HepG2 (cell line): Measurements from ENCODE around the gene CNTD1. TPM values are rescaled to one million over a fixed set of nuclear protein-coding genes. Genes with fewer than 3 reads are reported as not detected.
"Not testable (repeated sequence)": the region's sequence is repeated elsewhere in the genome, so short reads cannot be mapped to it uniquely, and the experiment has no call there.

ENCODE experiments used
- ATAC-seq: fragments of 200-7000 bp; cut with Tn5 transposase; 3 replicates; pipeline ENCODE4 v1.9.1; 2020; ENCODE audit warnings: mild to moderate bottlenecking, moderate library complexity
- BruUV-seq: library from RNA; stranded (reverse); fragments of 400-500 nt; replicated peaks from 2 replicates; lab custom pipeline; 2021; lab: Mats Ljungman, UMichigan
- CTCF ChIA-PET: fragments of 300-600 bp; formaldehyde crosslinking; extraction: SDS; loops from one replicate; lab custom pipeline; 2021; ENCODE audit warnings: low total read pairs, inconsistent platforms, low intra/inter-chr PET ratio; lab: Yijun Ruan, JAX
- POLR2A ChIA-PET: fragments of 350-600 bp; sonication (Branson Sonifier 250); formaldehyde crosslinking; loops from one replicate; lab custom pipeline; 2020; ENCODE audit warnings: antibody characterized with exemption, inconsistent platforms; lab: Yijun Ruan, JAX
- DNase-seq: peaks from one replicate; pipeline ENCODE4 v3.0.0-alpha.2; 2015; ENCODE audit warnings: low spot score
- FAIRE-seq: peaks from 3 replicates; lab custom pipeline; 2011; peaks lifted over from hg19 to GRCh38; lab: Jason Lieb, UNC
- H2AFZ ChIP-seq: one replicate; pipeline ENCODE4 v1.6.1; 2011; ENCODE audit warnings: low read length, inconsistent platforms
- H3K27ac ChIP-seq: fragments of 300-600 bp; 3 replicates; pipeline ENCODE4 v1.8.0; 2011; ENCODE audit warnings: mixed run types, mild to moderate bottlenecking, mixed read lengths, low read length, inconsistent platforms; ENCODE audit not compliant: insufficient read depth; ENCODE audit errors: extremely low read length
- H3K27me3 ChIP-seq, 2 experiments: fragments of 200-600 bp in 1 of 2; 2 replicates in 1 of 2; 3 replicates in 1 of 2; pipeline versions ENCODE4 v1.6.0 to v1.8.0; 2011; ENCODE audit warnings: low read length in 2 of 2, mild to moderate bottlenecking in 2 of 2, moderate library complexity in 2 of 2, inconsistent platforms in 1 of 2; ENCODE audit not compliant: insufficient read depth in 2 of 2, control insufficient read depth in 1 of 2
- H3K36me3 ChIP-seq, 2 experiments: fragments of 200-600 bp in 1 of 2; replicated peaks in 1 of 2; 2 replicates in 1 of 2; 3 replicates in 1 of 2; pipeline versions ENCODE4 v1.5.1 to v1.8.0; 2011; ENCODE audit warnings: low read length in 2 of 2, inconsistent platforms in 1 of 2; ENCODE audit not compliant: insufficient read depth in 2 of 2, control insufficient read depth in 1 of 2
- H3K4me1 ChIP-seq: 2 replicates; pipeline ENCODE4 v1.5.1; 2012; ENCODE audit warnings: low read length, inconsistent platforms; ENCODE audit not compliant: insufficient read depth
- H3K4me2 ChIP-seq: 2 replicates; pipeline ENCODE4 v1.6.0; 2011; ENCODE audit warnings: low read depth, low read length, inconsistent platforms
- H3K4me3 ChIP-seq, 3 experiments: fragments of 200-600 bp in 1 of 3; sonication (generic), shearing (Covaris generic) in 1 of 3; replicated peaks in 1 of 3; 2 replicates each; pipeline ENCODE4 v1.5.1; 2011 to 2016; ENCODE audit warnings: low read length in 3 of 3, inconsistent platforms in 2 of 3, low read depth in 2 of 3, mild to moderate bottlenecking in 2 of 3, control low read depth in 1 of 3, mixed read lengths in 1 of 3; ENCODE audit not compliant: insufficient read depth in 1 of 3
- H3K79me2 ChIP-seq: one replicate; pipeline ENCODE4 v1.6.1; 2011; ENCODE audit warnings: low read length, inconsistent platforms; ENCODE audit not compliant: insufficient read depth
- H3K9ac ChIP-seq: 2 replicates; pipeline ENCODE4 v1.6.0; 2011; ENCODE audit warnings: mild to moderate bottlenecking, low read depth, low read length, inconsistent platforms; ENCODE audit not compliant: insufficient read depth
- H3K9me3 ChIP-seq: 2 replicates; pipeline ENCODE4 v1.5.1; 2012; ENCODE audit warnings: mild to moderate bottlenecking, low read length
- H4K20me1 ChIP-seq: 2 replicates; pipeline ENCODE4 v1.6.0; 2011; ENCODE audit warnings: inconsistent platforms, mild to moderate bottlenecking, low read length, moderate library complexity; ENCODE audit not compliant: insufficient read depth
- RNF219 ChIP-seq: sonication (generic); formaldehyde crosslinking; IDR thresholded peaks from 2 replicates; pipeline ENCODE4 v1.5.0; 2020; ENCODE audit warnings: mild to moderate bottlenecking, missing genetic modification reagents
- ZNF670 ChIP-seq: sonication (generic); formaldehyde crosslinking; IDR thresholded peaks from 2 replicates; pipeline ENCODE4 v1.8.0; 2022; ENCODE audit warnings: mild to moderate bottlenecking, missing genetic modification reagents, borderline replicate concordance
- ZNF770 ChIP-seq: sonication (generic); formaldehyde crosslinking; IDR thresholded peaks from 2 replicates; pipeline ENCODE4 v1.5.0; 2020; ENCODE audit warnings: mild to moderate bottlenecking, missing genetic modification reagents
- WGBS: methylation state at CpG from one replicate; pipeline ENCODE4 v1.1.6; 2017; ENCODE audit warnings: low lambda C conversion rate; 5-methylcytosine and 5-hydroxymethylcytosine counted together
- in situ Hi-C: cut with HindIII; loops from 2 replicates; pipeline ENCODE4 v1.10.0; 2017; ENCODE audit warnings: low pct_unique_long_range_greater_than_20kb; ENCODE audit not compliant: extremely low pct_ligation_motif_present
- intact Hi-C: fragments of 100-400 bp; cut with micrococcal nuclease; formaldehyde crosslinking; loops from one replicate; pipeline ENCODE4 v1.10.0; 2022; ENCODE audit not compliant: unreplicated experiment
- polyA plus RNA-seq, 8 experiments: library from polyadenylated mRNA; depleted of rRNA in 3 of 8; stranded (reverse) in 7 of 8; unstranded in 1 of 8; fragments of >200 nt; fragmentation: Illumina TruSeq in 4 of 8; extraction: Trizol in 4 of 8; gene quantifications; 2 replicates each; pipeline versions ENCODE4 v1.2.1 to v1.2.3, GENCODE V29; 2011 to 2016; ENCODE audit warnings: low read depth in 4 of 8, missing spikeins in 1 of 8, mixed read lengths in 1 of 8; ENCODE audit not compliant: insufficient read depth in 1 of 8
- total RNA-seq, 5 experiments: library from RNA; depleted of rRNA; stranded (reverse); fragments of >200 nt; fragmentation: Illumina TruSeq; extraction: Trizol; gene quantifications; 2 replicates each; pipeline ENCODE4 v1.2.3, GENCODE V29; 2016; ENCODE audit warnings: low read depth in 1 of 5

Gene CNTD1
- total and polyA plus RNA-seq, 2 of the 13 experiments (the other 11 are each of a cell fraction or from before 2014, with no cell fraction given): 0.11 to 0.15 TPM

- Histone ChIP-seq H4K20me1 (no peaks in the 10 kb centered on the region), H3K36me3 (no peaks in the 10 kb centered on the region), H3K4me2 (no peak overlapping the region), H2AFZ (no peak overlapping the region), H3K9me3 (no peaks in the 10 kb centered on the region), H3K9ac (no peak overlapping the region), H3K4me3 (no peak overlapping the region), H3K79me2 (no peaks in the 10 kb centered on the region), H3K27ac (no peak overlapping the region), H3K4me1 (peaks cover 48% of the 10 kb centered on the region), H3K27me3 (no peaks in the 10 kb centered on the region)
- peak; percentile 26 for FAIRE-seq
- DNase-seq: no peak
- ChIA-PET CTCF (no interaction called here), POLR2A (interaction anchor here (1.8 to 1.9 kb wide), 2 partner anchors 13 to 30 kb away, joined by 6 to 21 read pairs; partner anchors contain the start of genes COA3 and WNK4)
- in situ Hi-C loops: no loop called here
- no TSS peak for BruUV-seq
- TF ChIP-seq RNF219 (CRISPR knock-in tag) (no peak), ZNF770 (0 out of 2 replicates have a peak, but pooled peaks have one; percentile 9), ZNF670 (CRISPR knock-in tag) (no peak)
- intact Hi-C loops: no loop called here
- no peak for ATAC-seq
Measured at GRCh38 chr17:42767512-42767911, 31.1 kb upstream of the CNTD1 start.

GRCh38 chr17:42768006-42768405 lies 30.7 kb upstream of the CNTD1 start:
- BruUV-seq, in situ Hi-C loops, H4K20me1 ChIP-seq, DNase-seq, H3K27me3 ChIP-seq, H3K36me3 ChIP-seq, H2AFZ ChIP-seq, ATAC-seq, H3K27ac ChIP-seq, H3K4me3 ChIP-seq, H3K9ac ChIP-seq, intact Hi-C loops, H3K79me2 ChIP-seq, POLR2A ChIA-PET, H3K9me3 ChIP-seq, CTCF ChIA-PET, H3K4me2 ChIP-seq, FAIRE-seq: not testable (repeated sequence)
- 84% methylated on average over 9 of the region's 9 CpGs for WGBS
- H3K4me1 ChIP-seq: peaks cover 46% of the 10 kb centered on the region

GRCh38 chr17:42769964-42770363 lies 28.7 kb upstream of the CNTD1 start:
- ATAC-seq, BruUV-seq, FAIRE-seq, H3K4me2 ChIP-seq, H2AFZ ChIP-seq, intact Hi-C loops, H4K20me1 ChIP-seq, in situ Hi-C loops, H3K36me3 ChIP-seq, DNase-seq, H3K27me3 ChIP-seq, H3K27ac ChIP-seq, H3K9ac ChIP-seq, H3K4me3 ChIP-seq, CTCF ChIA-PET, H3K9me3 ChIP-seq: not testable (repeated sequence)
- WGBS: 77% methylated on average over 10 of the region's 10 CpGs
- peaks cover 20% of the 10 kb centered on the region for H3K79me2 ChIP-seq
- peaks cover 49% of the 10 kb centered on the region for H3K4me1 ChIP-seq
- POLR2A ChIA-PET: interaction anchor here (1.1 to 1.3 kb wide), 2 partner anchors 9 to 10 kb away, joined by 3 to 6 read pairs; no protein-coding TSS in a partner anchor
